ENCODE data around the gene SPTBN2. TPM values are rescaled to one million over a fixed set of nuclear protein-coding genes. Genes with fewer than 3 reads are reported as not detected.

SPTBN2 gene
- total RNA-seq, 1 donor from 2014 or later = 0.73 TPM

Other genes starting within 250 kb of the SPTBN2 start
- 109 and 119 TPM in 2 replicates for gene DPP3, start 248.8 kb downstream of the SPTBN2 start, total RNA-seq
- 12.6 and 14.9 TPM in 2 replicates for gene BBS1, start 218.6 kb downstream of the SPTBN2 start, total RNA-seq
- gene ZDHHC24, start 183.2 kb downstream of the SPTBN2 start, total RNA-seq = 14.0 and 14.4 TPM in 2 replicates
- gene ACTN3, start 182.3 kb downstream of the SPTBN2 start, total RNA-seq = 0.07 and 0.14 TPM in 2 replicates
- 0.73 and 0.85 TPM in 2 replicates for gene CTSF, start 160.6 kb downstream of the SPTBN2 start, total RNA-seq
- 0.09 and 0.14 TPM in 2 replicates for gene CCDC87, start 136.2 kb downstream of the SPTBN2 start, total RNA-seq
- 30.4 and 31.1 TPM in 2 replicates for gene CCS, start 136.0 kb downstream of the SPTBN2 start, total RNA-seq
- 188 and 197 TPM in 2 replicates for gene RBM14, start 112.6 kb downstream of the SPTBN2 start, total RNA-seq
- 125 and 129 TPM in 2 replicates for gene RBM4, start 90.5 kb downstream of the SPTBN2 start, total RNA-seq
- 16.5 and 18.4 TPM in 2 replicates for gene RBM4B, start 51.3 kb downstream of the SPTBN2 start, total RNA-seq
- gene RCE1, start 114.2 kb upstream of the SPTBN2 start, total RNA-seq = 27.5 and 27.8 TPM in 2 replicates
- 48.9 and 50.3 TPM in 2 replicates for gene LRFN4, start 127.8 kb upstream of the SPTBN2 start, total RNA-seq
- gene PC, start 229.2 kb upstream of the SPTBN2 start, total RNA-seq = 15.4 and 18.0 TPM in 2 replicates
- gene C11orf86, start 246.1 kb upstream of the SPTBN2 start, total RNA-seq = not detected in 2 replicates

Measured in activated T-helper 2 cell treated with anti-CD3 and anti-CD28 coated beads, Interferon-gamma antibody, Interleukin-2, Interleukin-4, amounts not matched to agents 10 μg/mL and 5 μg/mL and 100 μg/mL, durations not matched to agents 14 hours and 24 hours and 36 hours (primary cell).